ENCODE data around the gene GUCD1.

GUCD1 gene

DNA sequence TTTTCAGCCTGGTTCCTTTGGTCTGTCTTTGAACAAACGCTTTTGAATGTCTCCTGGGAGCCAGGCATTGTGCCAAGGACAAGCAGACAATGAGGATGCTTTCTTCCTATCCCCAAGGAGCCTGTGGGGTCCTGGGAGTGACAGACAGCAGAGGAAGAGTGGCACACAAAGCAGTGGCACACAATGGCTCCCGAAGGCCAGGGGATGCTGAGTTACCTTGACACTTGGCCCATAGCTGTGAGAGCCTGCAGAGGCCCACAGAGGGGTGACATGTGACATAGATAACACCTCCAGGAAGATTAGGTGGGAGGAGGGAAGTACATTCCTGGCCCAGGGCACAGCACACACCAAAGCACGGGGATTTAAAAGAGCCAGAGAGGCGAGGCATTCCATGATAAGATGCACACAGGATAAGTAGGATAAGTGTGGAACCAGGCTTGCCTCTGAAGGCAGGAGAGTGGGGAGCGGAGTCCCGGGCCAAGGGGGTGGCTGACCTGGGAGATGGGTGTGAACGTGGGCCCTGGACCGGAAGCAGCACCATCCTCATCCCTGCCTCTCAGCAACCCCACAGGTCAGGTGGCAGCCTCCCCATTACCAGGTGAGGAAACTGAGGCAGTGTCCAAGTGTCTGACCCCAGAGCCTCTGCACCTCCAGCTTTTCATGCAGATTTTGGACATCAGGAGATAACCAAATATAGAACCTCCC lies 53.5 kb downstream of the GUCD1 start:
- no peak for DNase-seq

DNA sequence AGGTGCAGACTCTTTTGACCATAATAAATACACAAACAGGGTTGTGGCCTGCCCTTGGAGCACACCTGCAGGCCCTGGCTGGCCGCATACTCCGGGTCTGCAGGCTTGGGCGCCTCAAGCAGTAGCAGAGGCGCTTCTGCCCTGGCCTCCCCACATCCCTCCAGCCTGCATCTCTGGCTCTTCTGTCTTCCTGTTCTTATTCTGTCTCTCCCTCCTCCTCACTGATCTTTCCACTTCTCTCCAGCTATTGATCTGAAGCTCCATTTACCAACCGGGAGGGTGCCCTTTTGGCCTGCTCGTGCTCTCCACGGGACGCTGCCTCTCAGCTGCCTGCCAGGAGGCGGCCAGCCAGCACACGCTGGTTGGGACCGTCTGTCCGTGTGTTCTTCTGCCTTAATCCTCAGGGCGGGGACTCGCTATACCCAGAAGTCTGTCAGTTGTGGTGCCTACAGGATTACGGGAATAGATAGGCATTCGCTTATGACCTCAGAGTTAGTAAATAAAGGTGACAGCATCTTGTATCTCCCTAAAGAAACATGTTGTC lies 54.6 kb downstream of the GUCD1 start:
- DNase-seq: no peak

DNA sequence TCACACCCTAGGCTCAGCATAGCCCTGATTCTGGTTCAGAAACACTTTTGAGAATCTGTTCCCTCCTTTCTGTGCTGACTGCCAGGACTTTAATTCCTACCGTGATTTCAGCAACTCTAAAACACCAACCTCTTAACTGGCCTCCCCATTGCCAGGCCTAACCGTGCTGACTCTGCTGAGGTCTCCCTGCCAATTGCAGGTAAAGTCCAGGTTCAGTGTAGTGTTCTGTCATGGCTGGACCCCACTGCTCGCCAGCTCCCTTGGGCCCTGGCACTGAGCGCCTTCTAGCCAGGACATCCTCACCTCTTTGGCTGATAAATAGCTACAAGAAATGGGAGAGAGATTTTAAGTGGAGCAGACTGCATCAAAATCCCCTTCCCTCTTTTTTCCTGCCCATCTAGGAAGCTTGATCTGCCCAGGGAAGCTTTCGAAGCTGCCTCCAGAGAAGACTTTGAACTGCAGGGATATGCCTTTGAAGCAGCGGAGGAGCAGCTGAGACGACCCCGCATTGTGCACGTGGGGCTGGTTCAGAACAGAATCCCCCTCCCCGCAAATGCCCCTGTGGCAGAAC lies 55.1 kb downstream of the GUCD1 start:
- DNase-seq: no peak

DNA sequence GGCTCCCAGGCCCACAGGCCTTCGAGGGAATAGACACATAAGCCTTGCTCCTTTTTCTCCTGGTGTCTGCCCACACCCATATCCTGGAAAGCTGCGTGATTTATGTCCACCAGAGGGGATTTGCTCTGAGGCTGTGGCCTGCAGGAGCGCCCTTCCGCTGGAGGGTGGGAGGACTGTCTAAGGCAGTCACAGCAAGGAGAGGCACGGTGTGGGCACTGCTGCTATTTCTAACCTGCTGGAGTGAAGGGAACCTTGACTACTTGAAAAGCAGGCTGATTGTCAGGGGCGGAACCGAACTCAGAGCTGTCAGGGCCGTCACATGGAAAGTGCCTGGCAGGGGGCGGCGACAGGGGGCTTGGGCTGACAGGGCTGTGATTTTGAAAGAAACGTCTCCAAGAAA lies 56.1 kb downstream of the GUCD1 start:
- no peak for DNase-seq

DNA sequence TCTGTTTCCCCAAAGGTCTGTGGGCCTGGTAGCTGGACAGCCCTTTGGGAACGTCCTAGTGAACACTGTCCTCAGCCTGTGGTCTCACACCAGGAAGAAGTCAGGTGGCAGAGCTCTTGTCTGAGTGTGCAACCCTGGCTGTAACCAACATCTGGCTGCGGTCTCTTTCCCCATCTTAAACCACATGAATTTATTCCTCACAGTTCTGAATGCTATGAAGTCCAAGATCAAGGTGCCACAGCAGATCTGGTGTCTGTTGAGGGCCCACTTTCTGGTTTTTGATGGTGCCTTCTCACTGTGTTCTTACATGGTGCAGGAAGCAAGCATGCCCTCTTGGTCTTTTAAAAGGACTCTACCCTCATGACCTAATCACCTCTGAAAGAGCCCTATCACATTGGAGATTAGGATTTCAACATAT lies 57.1 kb downstream of the GUCD1 start:
- DNase-seq: no peak

DNA sequence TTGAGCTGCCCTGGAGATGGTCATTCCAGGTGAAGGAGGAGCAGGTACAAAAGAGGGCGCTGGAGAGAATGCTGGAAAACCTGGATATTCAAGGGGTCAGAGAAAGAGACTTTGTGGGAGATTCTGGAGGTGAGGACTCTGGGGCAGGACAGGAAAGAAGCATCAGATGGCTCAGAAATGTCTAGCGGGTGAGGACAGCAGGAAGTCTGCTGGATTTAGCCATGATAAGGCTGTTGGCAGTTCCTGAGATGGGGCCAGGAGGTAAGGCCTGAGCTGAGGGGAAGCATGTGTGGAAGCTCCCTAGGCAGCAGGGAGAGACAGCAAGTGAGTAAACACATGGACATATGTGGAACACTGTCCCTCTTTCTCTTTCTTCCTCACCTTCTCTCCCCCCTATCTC lies 58.3 kb downstream of the GUCD1 start:
- no peak for DNase-seq

DNA sequence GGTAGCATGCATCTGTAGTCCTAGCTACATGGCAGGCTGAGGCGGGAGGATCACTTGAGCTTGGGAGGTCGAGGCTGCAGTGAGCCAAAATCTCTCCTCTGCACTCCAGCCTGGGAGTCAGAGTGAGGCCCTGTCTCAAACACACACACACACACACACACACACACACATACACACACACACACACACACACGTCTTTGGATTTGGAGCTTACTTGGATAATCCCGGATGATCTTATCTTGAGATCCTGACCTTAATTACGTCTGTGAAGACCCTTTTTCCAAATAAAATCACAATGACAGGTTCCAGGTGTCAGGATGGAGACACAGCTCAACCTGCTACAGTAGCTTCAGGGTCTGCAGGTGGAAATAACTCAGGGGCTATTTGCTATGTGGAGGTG lies 58.7 kb downstream of the GUCD1 start:
- DNase-seq: no peak

DNA sequence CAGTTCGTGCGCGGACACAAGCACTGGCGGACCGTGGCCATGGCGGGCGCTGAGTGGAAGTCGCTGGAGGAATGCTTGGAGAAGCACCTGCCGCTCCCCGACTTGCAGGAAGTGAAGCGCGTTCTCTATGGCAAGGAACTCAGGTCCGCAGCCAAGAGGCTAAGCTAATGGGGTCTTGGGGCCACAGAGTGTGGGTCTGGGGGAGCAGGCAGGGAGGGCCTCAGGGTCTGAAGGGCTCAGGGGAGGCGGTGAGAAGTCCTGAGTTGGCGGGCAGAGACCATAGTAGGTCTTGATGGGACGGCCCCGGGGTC lies 59.6 kb downstream of the GUCD1 start:
- no peak for DNase-seq

DNA sequence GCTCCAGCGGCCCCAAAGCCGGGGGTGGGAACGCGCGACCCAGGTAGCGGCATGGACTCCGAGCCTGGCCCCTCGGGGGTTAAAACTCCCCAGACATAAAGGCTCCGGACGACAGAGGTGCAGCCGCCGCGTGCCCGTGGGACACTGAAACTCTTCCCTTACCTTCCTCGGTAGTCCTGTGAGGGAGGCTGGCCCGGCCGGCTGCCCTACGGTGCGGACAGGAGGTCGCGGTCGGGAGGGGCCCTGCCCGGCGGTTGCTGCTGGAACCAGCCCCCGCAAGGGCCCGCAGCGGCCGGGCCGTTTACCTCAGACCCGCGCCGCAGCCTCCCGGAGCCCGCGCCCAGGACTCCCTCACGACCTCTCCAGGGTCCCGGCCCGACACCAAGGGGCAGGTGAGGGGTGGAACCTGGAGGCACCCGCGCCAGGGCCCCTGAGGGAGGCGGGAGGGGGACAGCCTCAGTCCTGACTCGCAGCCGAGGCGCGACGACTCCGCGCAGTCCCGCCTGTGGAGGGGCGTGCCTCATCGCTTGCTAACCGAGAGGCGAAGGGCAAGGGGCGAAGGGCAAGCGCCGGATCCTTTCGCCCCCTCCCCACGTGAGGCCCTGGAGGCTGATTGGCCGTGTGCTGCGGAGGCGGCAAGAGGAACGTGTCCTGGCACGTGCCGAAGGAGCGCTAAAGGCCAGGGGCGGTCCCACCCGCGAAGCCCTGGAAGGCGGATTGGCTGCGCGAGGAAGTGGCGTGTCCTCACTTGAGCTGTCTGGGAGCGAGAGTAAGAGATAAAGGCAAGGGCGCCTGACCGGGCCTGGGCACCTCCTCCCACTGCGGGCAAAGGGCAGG lies 60.2 kb downstream of the GUCD1 start, which contains the start of gene UPB1:
Gene UPB1 (plus strand): TSS at position 805 of the 837 bp plus-strand sequence. CDS start 72 bp downstream, outside the sequence.
- DNase-seq: no peak

DNA sequence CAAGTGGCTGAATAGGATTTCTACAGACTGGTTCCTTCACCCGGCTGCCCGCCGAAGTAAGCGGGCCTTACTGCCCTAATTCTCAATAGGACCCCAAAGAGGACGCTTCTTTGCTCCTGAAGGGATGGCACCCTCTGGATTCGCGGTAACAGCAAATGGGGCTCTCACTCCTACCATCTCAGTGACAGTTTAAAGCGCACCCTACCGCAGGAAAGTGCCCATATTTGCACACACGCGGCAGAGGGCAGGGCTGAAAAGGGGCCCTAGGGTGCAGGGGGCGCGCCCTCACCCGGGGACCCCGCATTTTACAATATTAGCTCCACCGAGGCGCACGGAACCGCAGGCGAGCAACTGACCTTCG lies 60.8 kb downstream of the GUCD1 start:
- no peak for DNase-seq

DNA sequence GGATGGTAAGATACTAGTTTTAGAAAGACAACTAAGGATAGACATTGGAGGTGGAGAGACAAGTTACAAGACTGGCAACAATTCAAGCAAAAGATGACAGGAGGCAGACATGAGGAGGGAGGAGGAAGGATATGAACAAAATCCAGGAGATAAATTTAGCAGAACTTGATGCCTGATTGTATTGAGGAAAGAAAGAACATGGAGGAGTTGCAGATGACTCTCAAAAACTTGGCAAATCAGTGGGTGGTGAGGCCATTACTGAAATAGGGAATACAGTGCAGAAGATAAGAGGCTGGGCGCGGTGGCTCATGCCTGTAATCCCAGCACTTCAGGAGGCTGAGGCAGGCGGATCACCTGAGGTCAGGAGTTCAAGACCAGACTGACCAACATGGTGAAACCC lies 62.5 kb downstream of the GUCD1 start:
- no peak for DNase-seq

All from NCI-H1048 (cell line).